ENCODE measurements around the gene FLNC.

Gene FLNC

DNA sequence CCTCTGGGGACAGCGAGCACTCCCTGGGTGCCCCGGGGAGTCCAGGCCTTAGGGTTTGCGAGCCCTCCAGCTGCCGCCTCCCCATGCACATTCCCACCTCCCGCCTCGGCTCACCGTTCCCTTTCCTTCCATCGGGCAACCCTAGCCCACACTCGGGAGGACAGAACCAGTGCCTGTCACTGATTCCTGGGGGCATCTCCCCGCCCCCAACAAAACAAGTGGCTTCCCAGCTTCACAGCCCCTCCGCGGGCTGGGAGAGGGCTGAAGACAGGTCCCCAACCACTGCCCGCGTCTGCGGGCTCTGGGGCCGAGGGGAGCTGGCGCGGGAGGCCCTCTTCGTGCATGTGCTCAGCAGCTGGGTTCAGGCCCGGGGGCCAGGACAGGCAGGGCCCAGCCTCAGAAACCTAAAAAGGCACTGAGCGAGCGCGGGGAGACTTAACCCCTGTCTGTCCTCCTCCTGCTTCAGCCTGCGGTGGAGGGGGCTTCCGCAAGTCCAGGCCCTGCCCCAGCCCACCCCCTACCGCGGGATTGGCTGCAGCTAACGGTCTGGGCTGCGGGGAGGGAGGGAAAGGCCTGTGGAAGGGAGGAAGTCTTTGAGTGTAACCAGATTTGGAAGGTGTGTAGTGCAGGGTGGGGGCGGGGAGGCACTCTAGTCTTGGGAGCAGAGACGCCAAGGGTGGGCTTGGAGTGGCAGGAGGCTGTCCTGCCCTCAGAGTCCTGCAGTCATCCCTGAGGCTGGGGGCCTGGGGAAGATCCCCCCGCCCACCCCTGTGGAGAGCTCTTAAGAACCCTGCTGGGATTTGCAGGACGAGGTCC lies 1.2 kb downstream of the FLNC start:
- H3K4me3 ChIP-seq (ENCODE audit: low read length): no peak overlapping the region
- no peak for TF ChIP-seq ZNF274 (IDR thresholded peaks at IDR 0.05; ENCODE audit: low read depth, low read length)

DNA sequence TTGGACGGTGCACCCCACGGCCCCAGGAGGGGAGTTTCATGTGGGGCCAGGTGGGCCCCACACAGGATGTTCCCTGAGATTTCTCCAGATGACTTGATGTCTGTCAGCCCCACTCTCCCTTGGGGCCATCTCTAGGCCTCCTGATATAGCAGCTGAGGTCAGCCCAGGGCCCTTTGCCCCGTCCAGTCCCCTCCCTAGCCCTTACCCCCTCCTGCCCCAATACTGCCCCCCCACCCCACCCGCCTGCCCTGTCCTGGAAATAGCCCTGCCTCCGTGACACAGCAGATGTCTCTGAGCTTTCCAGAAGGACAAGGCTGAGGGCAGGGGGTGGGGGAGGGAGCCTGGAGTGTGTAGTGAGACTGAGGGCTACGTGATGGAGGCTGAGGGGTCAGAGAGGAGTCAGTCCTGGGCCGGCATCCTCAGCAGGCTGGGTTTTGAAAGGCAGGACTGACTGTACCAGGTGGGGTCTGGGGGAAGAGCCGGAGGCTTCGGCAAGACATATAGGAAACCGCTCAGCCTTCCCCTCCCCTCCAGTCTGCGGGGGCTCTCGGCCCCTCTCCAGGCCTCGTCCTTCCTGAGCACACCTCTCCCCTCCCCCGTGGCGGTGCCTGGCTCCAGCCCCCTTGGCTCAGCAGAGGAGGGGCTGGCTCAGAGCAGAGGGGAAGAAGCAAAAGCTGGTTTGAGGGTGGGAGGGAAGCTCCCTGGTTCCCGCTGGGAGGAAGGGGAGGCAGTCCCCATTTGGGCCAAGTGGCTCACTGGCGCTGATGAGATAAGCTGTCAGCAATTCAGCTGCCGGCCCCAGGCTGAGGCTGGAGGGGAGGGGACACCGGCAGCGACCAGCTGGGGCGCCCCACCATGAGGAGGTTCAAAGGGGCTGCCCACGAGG lies 2.0 kb downstream of the FLNC start:
- no peak overlapping the region for H3K4me3 ChIP-seq (ENCODE audit: low read length)
- TF ChIP-seq ZNF274 (IDR thresholded peaks at IDR 0.05; ENCODE audit: low read depth, low read length): no peak

DNA sequence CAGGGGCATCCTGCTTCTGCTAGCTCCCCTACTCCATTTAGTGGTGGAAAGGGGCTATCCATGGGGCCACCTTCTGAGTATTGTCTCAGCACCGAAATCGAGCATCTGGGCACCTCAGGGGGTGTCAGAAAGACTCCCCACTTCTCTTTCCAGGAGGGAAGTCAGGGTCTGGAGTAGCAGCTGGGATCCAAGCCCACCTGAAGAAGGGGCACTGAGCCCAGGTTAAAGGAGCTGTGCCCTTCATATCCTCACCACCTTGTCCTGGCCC lies 2.6 kb downstream of the FLNC start:
- no peak overlapping the region for H3K4me3 ChIP-seq (ENCODE audit: low read length)
- no peak for TF ChIP-seq ZNF274 (IDR thresholded peaks at IDR 0.05; ENCODE audit: low read depth, low read length)

DNA sequence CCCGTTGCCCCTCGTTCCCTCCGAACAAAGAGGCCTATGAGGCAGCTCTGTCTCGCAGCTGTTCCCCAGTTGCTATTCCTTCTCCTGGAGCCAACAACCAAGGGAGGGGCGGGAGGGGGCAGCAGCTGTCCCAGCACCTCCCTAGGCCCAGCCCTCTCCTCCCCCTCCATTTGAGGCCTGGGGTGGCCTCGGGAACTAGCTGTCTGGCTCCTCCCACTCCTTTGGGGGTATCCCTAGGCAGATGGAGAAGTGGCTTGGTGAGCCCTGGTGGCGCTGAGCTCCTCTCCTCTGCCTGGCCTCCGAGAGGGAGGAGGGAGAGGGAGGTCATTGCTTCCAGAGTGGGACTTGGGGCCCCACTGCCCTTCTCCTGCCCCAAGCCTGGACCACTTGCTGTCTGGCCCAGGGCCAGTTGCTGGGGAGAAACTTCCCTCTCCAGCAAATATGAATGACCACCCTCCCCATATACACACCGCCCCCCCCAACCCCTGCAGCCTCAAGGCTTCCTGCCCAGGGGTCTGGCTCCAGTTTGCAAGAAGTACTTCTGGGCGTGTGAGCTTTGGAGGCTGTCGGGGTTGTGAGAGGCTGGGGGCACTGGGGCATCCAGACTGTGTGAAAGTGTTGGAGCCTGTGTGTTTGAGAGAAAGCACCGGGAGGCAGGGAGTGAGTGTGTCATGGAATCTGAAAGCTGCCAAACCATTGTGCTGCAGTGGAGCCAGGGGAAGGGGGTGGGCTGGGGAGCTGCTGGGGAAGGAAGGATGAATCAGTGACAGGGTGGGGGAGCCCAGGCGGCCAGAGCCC lies 3.1 kb downstream of the FLNC start:
- no peak for TF ChIP-seq ZNF274 (IDR thresholded peaks at IDR 0.05; ENCODE audit: low read depth, low read length)
- no peak overlapping the region for H3K4me3 ChIP-seq (ENCODE audit: low read length)

DNA sequence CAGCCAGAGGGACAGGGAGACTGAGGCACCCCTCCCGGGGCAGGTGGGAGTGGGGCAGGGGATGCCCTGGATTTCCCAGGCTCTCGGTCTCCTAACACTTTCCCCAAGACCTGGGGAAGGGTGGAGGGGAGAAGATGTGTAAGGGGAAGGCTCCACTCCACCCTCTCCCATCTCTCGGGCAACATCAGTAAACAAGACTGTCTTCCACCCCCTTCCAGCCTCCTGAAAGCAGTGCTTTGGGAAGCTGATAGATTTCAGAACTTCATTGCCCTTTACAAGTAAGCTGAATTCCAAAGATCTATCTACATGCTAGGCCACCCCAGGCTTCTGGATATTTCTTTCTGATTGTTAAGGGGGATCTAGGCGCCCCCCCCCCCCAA lies 3.7 kb downstream of the FLNC start:
- no peak for TF ChIP-seq ZNF274 (IDR thresholded peaks at IDR 0.05; ENCODE audit: low read depth, low read length)
- H3K4me3 ChIP-seq (ENCODE audit: low read length): no peak overlapping the region

DNA sequence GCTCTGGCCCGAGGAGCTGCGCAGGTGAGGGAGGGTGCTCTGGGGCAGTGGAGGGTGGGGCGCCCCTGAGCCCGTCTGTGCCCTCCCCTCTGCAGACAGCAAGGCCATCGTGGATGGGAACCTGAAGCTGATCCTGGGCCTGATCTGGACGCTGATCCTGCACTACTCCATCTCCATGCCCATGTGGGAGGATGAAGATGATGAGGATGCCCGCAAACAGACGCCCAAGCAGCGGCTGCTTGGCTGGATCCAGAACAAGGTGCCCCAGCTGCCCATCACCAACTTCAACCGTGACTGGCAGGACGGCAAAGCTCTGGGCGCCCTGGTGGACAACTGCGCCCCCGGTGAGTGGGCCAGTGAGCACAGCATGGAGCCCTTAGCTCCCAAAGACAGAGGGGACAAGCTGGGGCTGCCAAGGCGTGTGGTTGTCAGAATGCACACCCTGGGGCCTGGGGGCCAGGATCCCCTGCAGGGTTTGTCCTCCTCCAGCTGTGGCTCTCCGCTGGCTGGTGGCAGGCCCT lies 5.1 kb downstream of the FLNC start:
- H3K4me3 ChIP-seq (ENCODE audit: low read length): no peak overlapping the region
- TF ChIP-seq ZNF274 (IDR thresholded peaks at IDR 0.05; ENCODE audit: low read depth, low read length): no peak

DNA sequence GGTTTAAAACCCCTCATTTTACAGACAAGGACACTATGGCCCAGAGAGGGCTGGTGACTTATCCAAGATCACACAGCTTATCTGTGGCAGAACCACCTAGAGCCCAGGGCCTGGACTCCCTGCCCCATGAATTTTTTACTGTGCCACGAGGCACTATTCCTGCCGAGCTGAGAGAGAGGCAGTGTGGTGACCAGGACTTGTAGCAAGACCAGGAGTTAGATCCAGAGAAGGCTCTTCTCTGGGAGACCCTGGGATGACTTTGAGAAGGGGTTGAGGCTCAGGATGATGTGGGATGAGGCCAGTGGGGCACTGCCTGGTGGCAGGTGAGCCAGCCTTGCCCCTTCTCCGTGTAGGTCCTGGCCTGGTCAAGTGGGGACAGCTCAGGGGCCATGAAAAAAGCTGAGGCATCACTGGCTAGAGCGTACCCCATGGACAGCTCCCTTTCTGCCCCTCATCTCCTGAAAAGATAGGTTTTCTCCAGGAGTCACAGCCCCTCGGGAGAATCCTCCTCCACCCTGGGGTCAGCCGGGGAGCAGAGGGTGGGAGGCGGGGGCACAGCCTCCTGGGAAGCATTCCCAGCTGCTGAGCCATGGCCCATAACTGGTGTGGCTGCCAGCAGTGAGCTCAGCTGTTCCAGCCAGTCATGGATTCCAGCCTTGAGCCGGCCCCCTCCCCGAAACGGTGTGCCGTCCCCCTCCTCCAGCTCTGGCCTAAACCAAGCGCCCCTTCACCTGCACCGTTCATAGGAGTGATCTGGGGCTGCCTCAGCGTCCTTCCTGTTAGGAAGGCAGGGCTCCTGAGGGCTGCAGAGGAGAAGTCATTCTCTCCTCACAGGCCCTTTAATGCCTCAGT lies 5.8 kb downstream of the FLNC start:
- H3K4me3 ChIP-seq (ENCODE audit: low read length): no peak overlapping the region
- TF ChIP-seq ZNF274 (IDR thresholded peaks at IDR 0.05; ENCODE audit: low read depth, low read length): no peak

DNA sequence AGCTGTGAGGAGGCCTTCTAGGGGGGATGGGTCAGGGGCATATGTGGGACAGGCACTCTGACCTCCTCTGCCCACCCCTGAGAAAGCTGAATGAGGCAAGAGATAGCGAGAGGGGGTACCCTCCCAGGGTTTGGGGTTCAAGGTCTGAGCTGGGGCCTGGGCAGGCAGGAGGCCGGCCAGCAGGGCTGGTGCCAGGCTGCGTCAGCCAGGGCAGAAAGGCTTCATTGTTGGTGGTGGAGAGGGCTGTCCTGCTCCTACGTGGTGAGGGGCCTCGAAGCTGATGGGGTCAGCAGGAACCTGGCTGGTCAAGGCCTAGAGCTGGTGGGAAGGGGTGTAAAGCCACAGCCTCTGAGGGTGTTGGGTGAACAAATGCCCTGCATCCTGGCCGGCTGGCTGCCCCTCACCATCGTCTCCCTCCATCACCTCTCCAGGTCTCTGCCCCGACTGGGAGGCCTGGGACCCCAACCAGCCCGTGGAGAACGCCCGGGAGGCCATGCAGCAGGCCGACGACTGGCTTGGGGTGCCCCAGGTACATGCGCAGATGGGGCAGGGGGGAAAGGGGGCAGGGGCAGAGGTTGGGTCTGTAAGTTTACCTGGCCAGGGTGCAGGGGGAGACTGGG lies 6.6 kb downstream of the FLNC start:
- TF ChIP-seq ZNF274 (IDR thresholded peaks at IDR 0.05; ENCODE audit: low read depth, low read length): no peak
- H3K4me3 ChIP-seq (ENCODE audit: low read length): no peak overlapping the region

DNA sequence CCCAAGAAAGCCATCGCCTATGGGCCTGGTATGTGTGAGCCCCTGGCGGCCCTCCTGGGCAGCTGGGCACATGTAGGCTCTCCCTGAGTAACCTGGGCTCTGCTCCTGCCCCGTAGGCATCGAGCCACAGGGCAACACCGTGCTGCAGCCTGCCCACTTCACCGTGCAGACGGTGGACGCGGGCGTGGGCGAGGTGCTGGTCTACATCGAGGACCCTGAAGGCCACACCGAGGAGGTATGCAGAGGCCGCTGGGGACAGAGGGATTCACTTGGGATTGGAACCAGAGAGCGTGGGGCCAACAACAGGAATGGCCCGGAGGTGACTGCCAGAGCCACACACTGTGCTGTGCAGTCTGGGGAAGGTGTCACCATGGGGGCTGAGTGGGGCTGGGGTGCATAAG lies 7.3 kb downstream of the FLNC start:
- TF ChIP-seq ZNF274 (IDR thresholded peaks at IDR 0.05; ENCODE audit: low read depth, low read length): no peak
- H3K4me3 ChIP-seq (ENCODE audit: low read length): no peak overlapping the region

DNA sequence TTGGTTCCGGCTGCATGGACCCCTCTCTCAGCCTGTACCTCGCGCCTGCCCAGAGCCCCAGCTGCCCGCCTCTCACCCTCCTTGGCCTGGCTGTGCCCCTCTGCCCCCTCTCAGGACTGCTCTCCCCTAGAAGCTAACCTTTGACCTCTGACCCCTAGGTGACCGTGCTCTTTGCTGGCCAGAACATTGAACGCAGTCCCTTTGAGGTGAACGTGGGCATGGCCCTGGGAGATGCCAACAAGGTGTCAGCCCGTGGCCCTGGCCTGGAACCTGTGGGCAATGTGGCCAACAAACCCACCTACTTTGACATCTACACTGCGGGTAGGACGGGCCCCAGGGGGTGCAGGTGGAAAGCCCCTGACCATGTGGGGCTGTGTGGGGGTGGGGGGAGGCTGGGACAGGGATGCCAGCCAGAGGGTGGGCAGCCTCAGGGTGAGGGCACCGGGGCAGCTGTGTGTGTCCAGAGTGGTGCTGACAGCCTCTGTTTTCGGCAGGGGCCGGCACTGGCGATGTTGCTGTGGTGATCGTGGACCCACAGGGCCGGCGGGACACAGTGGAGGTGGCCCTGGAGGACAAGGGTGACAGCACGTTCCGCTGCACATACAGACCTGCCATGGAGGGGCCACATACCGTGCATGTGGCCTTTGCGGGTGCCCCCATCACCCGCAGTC lies 8.0 kb downstream of the FLNC start:
- no peak for TF ChIP-seq ZNF274 (IDR thresholded peaks at IDR 0.05; ENCODE audit: low read depth, low read length)
- no peak overlapping the region for H3K4me3 ChIP-seq (ENCODE audit: low read length)

DNA sequence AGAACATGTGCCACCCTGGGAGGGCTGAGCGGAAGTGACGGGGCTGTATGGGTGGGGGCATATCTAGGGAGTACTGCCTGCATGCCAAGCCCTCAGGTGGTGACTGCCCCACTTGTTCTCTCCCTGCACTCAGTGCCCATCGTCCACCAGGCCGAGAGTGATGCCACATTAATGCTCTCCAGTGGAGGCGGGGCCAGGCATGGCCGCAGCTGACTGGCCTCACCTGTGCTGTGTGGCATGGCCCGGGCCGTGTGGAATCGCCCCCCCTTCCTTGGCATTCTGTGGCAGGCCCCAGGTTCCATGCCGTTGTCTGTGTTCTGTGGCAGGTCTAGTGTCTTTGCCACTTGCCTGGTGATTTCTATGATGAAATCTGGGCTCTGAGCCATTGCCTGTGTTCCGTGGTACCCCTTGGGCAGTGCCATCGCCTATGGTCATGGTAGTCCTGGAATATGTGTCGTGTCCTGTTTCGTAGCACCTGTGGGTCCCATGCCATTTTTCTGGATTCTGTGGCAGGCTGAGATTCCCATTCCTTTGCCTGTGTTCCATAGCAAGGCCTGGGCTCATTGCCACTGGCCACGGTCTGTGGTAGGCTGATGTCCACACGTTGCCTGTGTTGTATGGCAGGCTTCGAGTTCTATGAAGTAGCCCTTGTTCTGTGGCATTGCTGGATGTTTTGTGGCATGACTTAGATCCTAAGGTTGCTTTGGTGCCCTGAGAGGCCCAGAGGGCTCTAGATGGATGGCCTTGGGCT lies 8.9 kb downstream of the FLNC start:
- no peak for TF ChIP-seq ZNF274 (IDR thresholded peaks at IDR 0.05; ENCODE audit: low read depth, low read length)

DNA sequence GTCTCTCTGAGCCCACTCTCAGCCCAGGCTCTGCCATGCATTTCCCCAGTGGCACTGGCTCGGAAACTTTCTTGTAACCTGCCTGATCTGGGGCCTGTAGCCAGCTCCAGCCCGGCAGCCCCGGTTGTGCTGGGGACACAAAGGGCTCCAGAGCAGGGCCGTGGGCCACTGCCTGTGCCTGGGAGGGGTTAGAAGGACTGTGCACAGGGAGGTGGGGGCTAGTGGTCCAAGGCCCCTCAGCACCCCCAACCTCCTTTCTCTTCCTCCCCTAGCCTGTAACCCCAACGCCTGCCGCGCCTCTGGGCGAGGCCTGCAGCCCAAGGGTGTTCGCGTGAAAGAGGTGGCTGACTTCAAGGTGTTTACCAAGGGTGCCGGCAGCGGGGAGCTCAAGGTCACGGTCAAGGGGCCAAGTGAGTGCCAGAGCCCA lies 9.6 kb downstream of the FLNC start:
- TF ChIP-seq ZNF274 (IDR thresholded peaks at IDR 0.05; ENCODE audit: low read depth, low read length): no peak
- H3K4me3 ChIP-seq (ENCODE audit: low read length): no peak overlapping the region

More for the DNA sequence above, 8.9 kb downstream of the FLNC start:
- H3K4me3 ChIP-seq (ENCODE audit: low read length): no peak overlapping the region

Data from GM08714 (cell line).